ENCODE data around the gene C4orf46.

GRCh38 chr4:158621729-158622128, 50.0 kb downstream of the C4orf46 start:
- no peak for TF ChIP-seq ZNF157 (tag by site-specific recombination; IDR thresholded peaks at IDR 0.05)
- TF ChIP-seq ZNF449 (tag by site-specific recombination; IDR thresholded peaks at IDR 0.05) = no peak
- no peak for TF ChIP-seq ZNF560 (tag by site-specific recombination; IDR thresholded peaks at IDR 0.05; ENCODE audit: borderline replicate concordance)

Measured in HEK293 (cell line).